H54 (cell line): ENCODE data around the gene ING3.

Experiments used
- DNase-seq: peaks from one replicate; pipeline ENCODE4 v3.0.0; 2011; ENCODE audit warnings: low spot score, mixed read lengths; ENCODE audit not compliant: insufficient read length
- FAIRE-seq: peaks from 3 replicates; lab custom pipeline; 2011; peaks lifted over from hg19 to GRCh38; lab: Jason Lieb, UNC
- POLR2A ChIP-seq: IDR thresholded peaks from 2 replicates; pipeline ENCODE4 v1.6.1; 2011; ENCODE audit warnings: low read depth, mild to moderate bottlenecking, low read length

ING3 gene

GRCh38 chr7:120939345-120939744, 11.2 kb upstream of the ING3 start:
- TF ChIP-seq POLR2A = no peak
- FAIRE-seq (no peak), DNase-seq (no peak)

- DNase-seq (no peak), FAIRE-seq (peak; percentile 80)
- TF ChIP-seq POLR2A = no peak
Observed at GRCh38 chr7:120941064-120941463, 9.5 kb upstream of the ING3 start.

GRCh38 chr7:120941856-120942255, 8.7 kb upstream of the ING3 start:
- FAIRE-seq = no peak

GRCh38 chr7:120942861-120943260, 7.7 kb upstream of the ING3 start:
- FAIRE-seq (no peak), DNase-seq (no peak)
- TF ChIP-seq POLR2A = no peak

More at GRCh38 chr7:120941856-120942255, 8.7 kb upstream of the ING3 start:
- TF ChIP-seq POLR2A = no peak
- no peak for DNase-seq

- no peak for DNase-seq
Observed at GRCh38 chr7:120944826-120945562, 5.6 kb upstream of the ING3 start.

GRCh38 chr7:120947980-120948379, 2.6 kb upstream of the ING3 start:
- FAIRE-seq (no peak), DNase-seq (no peak)
- TF ChIP-seq POLR2A = no peak

More at GRCh38 chr7:120944826-120945562, 5.6 kb upstream of the ING3 start:
- FAIRE-seq = no peak
- no peak for TF ChIP-seq POLR2A

- DNase-seq (no peak), FAIRE-seq (peak; percentile 48)
- no peak for TF ChIP-seq POLR2A
Observed at GRCh38 chr7:120949393-120949911, 1.1 kb upstream of the ING3 start.

- TF ChIP-seq POLR2A = no peak
- FAIRE-seq = no peak
- DNase-seq = no peak
Observed at GRCh38 chr7:120949998-120950538, 509 bp upstream of the ING3 start.

GRCh38 chr7:120951309-120951699, 727 bp downstream of the ING3 start:
- no peak for TF ChIP-seq POLR2A
- DNase-seq (no peak), FAIRE-seq (no peak)

- TF ChIP-seq POLR2A = no peak
- DNase-seq (no peak), FAIRE-seq (no peak)
Observed at GRCh38 chr7:120951826-120952225, 1.2 kb downstream of the ING3 start.

GRCh38 chr7:120955577-120956149, 5.1 kb downstream of the ING3 start:
- no peak for DNase-seq
- TF ChIP-seq POLR2A = no peak
- peak; percentile 23 for FAIRE-seq

- no peak for TF ChIP-seq POLR2A
- DNase-seq = no peak
- no peak for FAIRE-seq
Observed at GRCh38 chr7:120959929-120960484, 9.4 kb downstream of the ING3 start.

GRCh38 chr7:120960714-120961113, 10.1 kb downstream of the ING3 start:
- DNase-seq = no peak
- no peak for TF ChIP-seq POLR2A
- no peak for FAIRE-seq

GRCh38 chr7:120961638-120962173, 11.1 kb downstream of the ING3 start:
- DNase-seq (no peak), FAIRE-seq (peak; percentile 57)
- TF ChIP-seq POLR2A = no peak
